Measurements from ENCODE around the gene LSP1.

Gene LSP1

GRCh38 chr11:1825785-1826451 is 27.0 kb upstream of the LSP1 start:
- DNase-seq (ENCODE audit: extremely low read depth, low read depth) = no peak
- no peak for TF ChIP-seq CTCF (IDR thresholded peaks at IDR 0.05; ENCODE audit: low read depth, low read length)

GRCh38 chr11:1826552-1827094 is 26.3 kb upstream of the LSP1 start:
- TF ChIP-seq CTCF (IDR thresholded peaks at IDR 0.05; ENCODE audit: low read depth, low read length) = no peak
- DNase-seq (ENCODE audit: extremely low read depth, low read depth) = no peak

GRCh38 chr11:1827095-1827813 is 25.6 kb upstream of the LSP1 start:
- DNase-seq (ENCODE audit: extremely low read depth, low read depth) = no peak
- no peak for TF ChIP-seq CTCF (IDR thresholded peaks at IDR 0.05; ENCODE audit: low read depth, low read length)

GRCh38 chr11:1827931-1828330 is 25.0 kb upstream of the LSP1 start:
- no peak for DNase-seq (ENCODE audit: extremely low read depth, low read depth)
- no peak for TF ChIP-seq CTCF (IDR thresholded peaks at IDR 0.05; ENCODE audit: low read depth, low read length)

GRCh38 chr11:1828542-1828941 is 24.3 kb upstream of the LSP1 start:
- DNase-seq (ENCODE audit: extremely low read depth, low read depth) = no peak
- no peak for TF ChIP-seq CTCF (IDR thresholded peaks at IDR 0.05; ENCODE audit: low read depth, low read length)

- no peak for DNase-seq (ENCODE audit: extremely low read depth, low read depth)
- no peak for TF ChIP-seq CTCF (IDR thresholded peaks at IDR 0.05; ENCODE audit: low read depth, low read length)
Observed at GRCh38 chr11:1829039-1829820, 23.7 kb upstream of the LSP1 start.

GRCh38 chr11:1830004-1830321 is 22.9 kb upstream of the LSP1 start:
- no peak for DNase-seq (ENCODE audit: extremely low read depth, low read depth)
- no peak for TF ChIP-seq CTCF (IDR thresholded peaks at IDR 0.05; ENCODE audit: low read depth, low read length)

Data from AG09319 (cell line).